H1 (cell line): ENCODE results near the gene METRN. TPM values are rescaled to one million over a fixed set of nuclear protein-coding genes. Genes with fewer than 3 reads are reported as not detected.

ENCODE experiments used
- polyA plus RNA-seq, 7 experiments: library from polyadenylated mRNA; depleted of rRNA in 3 of 7; stranded (reverse) in 5 of 7; unstranded in 2 of 7; fragments of >200 nt in 5 of 7; fragments of 200-250 nt in 2 of 7; gene quantifications; 1 replicate in 5 of 7; 2 replicates in 1 of 7; 4 replicates in 1 of 7; pipeline versions ENCODE4 v1.2.1 to v1.2.3, GENCODE V29; 2011 to 2013; ENCODE audit warnings: missing spikeins in 2 of 7, mixed read lengths in 2 of 7
- total RNA-seq: library from RNA; stranded (reverse); fragmentation: NEBNext Ultra II Directional; extraction: Animal tissue kit (Norgen Biotek cat#: 25700); gene quantifications from 2 replicates; pipeline ENCODE4 v1.2.1, GENCODE V29; 2021

METRN gene
- total and polyA plus RNA-seq, 2 of the 8 experiments (the other 6 are each of a cell fraction or from before 2014, with no cell fraction given): 18.7 to 25.8 TPM

Other genes starting within 250 kb of the METRN start
- gene CAPN15, start 187.4 kb upstream of the METRN start, total RNA-seq: 74.6 and 76.9 TPM in 2 replicates
- 38.9 and 68.4 TPM in 2 replicates for gene CAPN15, start 187.4 kb upstream of the METRN start, polyA plus RNA-seq (2011; rRNA removed)
- 0.50 and 0.61 TPM in 2 replicates for gene PRR35, start 154.7 kb upstream of the METRN start, total RNA-seq
- gene PRR35, start 154.7 kb upstream of the METRN start, polyA plus RNA-seq (2011; rRNA removed): 0.38 and 0.52 TPM in 2 replicates
- gene NHLRC4, start 148.1 kb upstream of the METRN start, total RNA-seq: 0.75 and 0.76 TPM in 2 replicates
- 0.60 and 0.72 TPM in 2 replicates for gene NHLRC4, start 148.1 kb upstream of the METRN start, polyA plus RNA-seq (2011; rRNA removed)
- gene PIGQ, start 145.2 kb upstream of the METRN start, total RNA-seq: 34.2 and 36.0 TPM in 2 replicates
- 49.2 and 80.4 TPM in 2 replicates for gene PIGQ, start 145.2 kb upstream of the METRN start, polyA plus RNA-seq (2011; rRNA removed)
- gene RAB40C, start 125.1 kb upstream of the METRN start, total RNA-seq: 15.6 and 17.8 TPM in 2 replicates
- 13.9 and 18.6 TPM in 2 replicates for gene RAB40C, start 125.1 kb upstream of the METRN start, polyA plus RNA-seq (2011; rRNA removed)
- gene WFIKKN1, start 84.1 kb upstream of the METRN start, total RNA-seq: 10.2 and 11.4 TPM in 2 replicates
- 15.8 and 28.4 TPM in 2 replicates for gene WFIKKN1, start 84.1 kb upstream of the METRN start, polyA plus RNA-seq (2011; rRNA removed)
- 100 and 108 TPM in 2 replicates for gene METTL26, start 78.8 kb upstream of the METRN start, total RNA-seq
- gene METTL26, start 78.8 kb upstream of the METRN start, polyA plus RNA-seq (2011; rRNA removed): 186 and 203 TPM in 2 replicates
- 45.4 and 45.7 TPM in 2 replicates for gene MCRIP2, start 73.3 kb upstream of the METRN start, total RNA-seq
- gene MCRIP2, start 73.3 kb upstream of the METRN start, polyA plus RNA-seq (2011; rRNA removed): 75.5 and 102 TPM in 2 replicates
- 44.4 and 47.2 TPM in 2 replicates for gene WDR90, start 65.8 kb upstream of the METRN start, total RNA-seq
- 24.0 and 38.1 TPM in 2 replicates for gene WDR90, start 65.8 kb upstream of the METRN start, polyA plus RNA-seq (2011; rRNA removed)
- 149 and 162 TPM in 2 replicates for gene RHOT2, start 47.0 kb upstream of the METRN start, total RNA-seq
- gene RHOT2, start 47.0 kb upstream of the METRN start, polyA plus RNA-seq (2011; rRNA removed): 194 and 320 TPM in 2 replicates
- 4.0 TPM in 2 replicates for gene RHBDL1, start 39.4 kb upstream of the METRN start, total RNA-seq
- 8.1 and 14.0 TPM in 2 replicates for gene RHBDL1, start 39.4 kb upstream of the METRN start, polyA plus RNA-seq (2011; rRNA removed)
- 87.3 and 89.9 TPM in 2 replicates for gene STUB1, start 34.7 kb upstream of the METRN start, total RNA-seq
- 103 and 151 TPM in 2 replicates for gene STUB1, start 34.7 kb upstream of the METRN start, polyA plus RNA-seq (2011; rRNA removed)
- gene JMJD8, start 30.8 kb upstream of the METRN start, total RNA-seq: 46.4 and 49.0 TPM in 2 replicates
- 87.4 and 127 TPM in 2 replicates for gene JMJD8, start 30.8 kb upstream of the METRN start, polyA plus RNA-seq (2011; rRNA removed)
- gene WDR24, start 24.7 kb upstream of the METRN start, total RNA-seq: 17.7 and 21.1 TPM in 2 replicates
- 15.1 and 26.0 TPM in 2 replicates for gene WDR24, start 24.7 kb upstream of the METRN start, polyA plus RNA-seq (2011; rRNA removed)
- 10.3 and 12.5 TPM in 2 replicates for gene FBXL16, start 9.3 kb upstream of the METRN start, total RNA-seq
- gene FBXL16, start 9.3 kb upstream of the METRN start, polyA plus RNA-seq (2011; rRNA removed): 12.8 and 21.9 TPM in 2 replicates
- 26.5 and 31.8 TPM in 2 replicates for gene ANTKMT, start 6.0 kb downstream of the METRN start, total RNA-seq
- 26.6 and 50.3 TPM in 2 replicates for gene ANTKMT, start 6.0 kb downstream of the METRN start, polyA plus RNA-seq (2011; rRNA removed)
- gene CCDC78, start 11.3 kb downstream of the METRN start, total RNA-seq: 8.2 and 8.5 TPM in 2 replicates
- gene CCDC78, start 11.3 kb downstream of the METRN start, polyA plus RNA-seq (2011; rRNA removed): 7.1 and 10.9 TPM in 2 replicates
- gene HAGHL, start 12.0 kb downstream of the METRN start, total RNA-seq: 23.1 and 26.6 TPM in 2 replicates
- 26.9 and 41.5 TPM in 2 replicates for gene HAGHL, start 12.0 kb downstream of the METRN start, polyA plus RNA-seq (2011; rRNA removed)
- 20.4 and 21.0 TPM in 2 replicates for gene CIAO3, start 25.9 kb downstream of the METRN start, total RNA-seq
- 20.0 and 29.6 TPM in 2 replicates for gene CIAO3, start 25.9 kb downstream of the METRN start, polyA plus RNA-seq (2011; rRNA removed)
- gene MSLN, start 45.6 kb downstream of the METRN start, total RNA-seq: 0.28 TPM in 1 of 2 replicates, not detected in the other
- gene MSLN, start 45.6 kb downstream of the METRN start, polyA plus RNA-seq (2011; rRNA removed): 0.31 and 0.50 TPM in 2 replicates
- gene RPUSD1, start 73.3 kb downstream of the METRN start, total RNA-seq: 32.2 and 32.7 TPM in 2 replicates
- gene RPUSD1, start 73.3 kb downstream of the METRN start, polyA plus RNA-seq (2011; rRNA removed): 61.8 and 81.8 TPM in 2 replicates
- gene CHTF18, start 73.5 kb downstream of the METRN start, total RNA-seq: 98.3 and 104 TPM in 2 replicates
- gene CHTF18, start 73.5 kb downstream of the METRN start, polyA plus RNA-seq (2011; rRNA removed): 75.3 and 156 TPM in 2 replicates
- not detected in 2 replicates for gene GNG13, start 85.6 kb downstream of the METRN start, total RNA-seq
- not detected in 2 replicates for gene GNG13, start 85.6 kb downstream of the METRN start, polyA plus RNA-seq (2011; rRNA removed)